ENCODE data around the gene FBXO15.

The FBXO15 gene

DNA sequence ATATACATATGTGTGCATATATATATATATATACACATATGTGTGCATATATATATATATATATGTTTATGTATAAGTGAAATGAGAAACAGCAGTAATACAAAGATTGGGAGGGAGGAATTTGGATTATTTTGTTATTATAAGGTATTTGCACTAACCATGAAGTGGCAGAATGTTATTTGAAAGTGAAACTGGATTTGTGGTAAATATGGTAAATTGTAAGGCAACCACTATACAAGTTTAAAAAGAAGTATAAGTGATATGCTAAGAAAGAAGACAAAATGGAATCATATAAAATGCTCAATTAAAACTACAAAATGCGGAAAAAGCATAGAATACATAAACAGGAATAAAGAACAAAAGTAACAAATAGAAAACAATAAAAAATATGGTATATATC lies 37.5 kb downstream of the FBXO15 start:
- no peak for DNase-seq

DNA sequence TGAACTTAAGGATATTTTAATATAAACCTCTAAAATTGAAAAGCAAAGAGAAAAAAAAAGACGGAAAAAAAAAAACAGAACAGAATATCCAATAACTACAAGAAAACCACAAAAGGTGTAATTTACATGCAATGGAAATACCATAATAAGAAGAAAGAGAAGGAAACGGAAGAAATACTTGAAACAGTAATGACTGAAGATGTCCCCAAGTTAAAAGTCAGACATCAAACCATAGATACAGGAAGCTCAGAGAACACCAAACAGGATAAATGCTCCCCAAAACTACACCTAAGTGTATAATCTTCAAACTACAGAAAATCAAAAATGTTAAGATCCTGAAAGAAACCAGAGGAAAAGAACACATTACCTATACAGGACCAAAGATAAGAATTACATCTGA lies 39.2 kb downstream of the FBXO15 start:
- no peak for DNase-seq

DNA sequence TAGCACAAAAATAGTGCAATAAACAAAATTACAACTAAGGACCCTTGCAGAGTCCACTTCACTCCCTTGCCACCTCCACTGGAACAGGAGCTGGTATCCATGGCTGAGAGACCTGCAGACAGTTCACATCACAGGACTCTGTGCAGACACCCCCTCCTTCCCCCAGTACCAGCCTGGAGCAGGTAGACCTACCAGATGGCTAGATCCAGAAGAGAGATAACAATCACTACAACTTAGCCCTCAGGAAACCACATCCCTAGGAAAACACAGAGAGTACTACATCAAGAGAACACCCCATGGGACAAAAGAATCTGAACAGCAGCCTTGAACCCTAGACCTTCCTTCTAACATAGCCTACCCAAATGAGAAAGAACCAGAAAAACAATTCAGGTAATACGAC lies 49.8 kb downstream of the FBXO15 start:
- DNase-seq, result no peak

DNA sequence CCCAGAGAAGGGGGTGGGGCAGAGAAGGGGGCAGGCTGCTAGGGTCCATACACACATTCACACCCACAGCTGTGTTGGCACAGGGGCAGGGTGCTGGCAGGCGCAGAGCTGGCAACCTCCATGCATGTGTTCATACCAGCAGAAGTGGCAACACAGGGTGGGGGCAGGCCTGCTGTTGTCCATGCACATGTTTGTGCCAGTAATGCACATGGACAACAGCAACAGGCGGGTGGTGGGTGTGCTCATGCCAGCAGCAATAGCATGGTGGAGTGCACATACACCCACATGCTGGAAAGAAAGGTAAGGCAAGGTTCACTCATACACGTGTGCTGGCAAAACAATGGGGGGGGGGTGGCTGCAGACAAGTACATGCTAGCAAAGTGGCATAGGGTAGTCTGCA lies 54.7 kb downstream of the FBXO15 start:
- no peak for DNase-seq

DNA sequence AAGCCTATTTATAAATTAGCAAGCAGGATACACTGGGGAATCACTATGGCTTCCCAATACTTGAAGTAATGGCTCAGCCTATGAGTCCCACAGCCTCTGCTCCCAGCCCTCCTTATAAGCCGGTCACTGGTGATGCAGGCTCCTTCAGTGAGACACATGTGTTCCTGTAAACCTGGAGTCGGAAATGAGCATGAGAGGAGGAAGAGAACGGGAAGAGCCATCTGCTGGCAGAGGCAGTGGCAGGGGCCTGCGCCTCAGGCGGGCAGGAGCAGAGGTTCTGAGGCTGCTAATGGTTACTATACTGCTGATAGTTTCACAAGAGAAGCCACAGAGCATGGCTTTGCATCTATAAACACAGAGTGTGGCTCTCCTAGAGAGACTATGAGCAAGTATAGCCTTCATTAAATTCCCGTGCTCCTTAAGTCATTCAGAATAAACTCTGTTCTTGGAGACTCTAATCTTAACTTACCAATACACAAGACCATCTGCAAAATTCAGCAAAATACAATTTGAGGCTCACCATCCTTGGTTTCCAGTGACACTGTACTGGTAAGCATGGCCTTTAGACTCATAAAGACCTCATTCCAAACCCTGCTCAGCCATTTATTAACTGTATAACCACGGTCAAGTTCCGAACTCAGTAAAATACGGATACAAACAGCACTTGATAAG lies 63.3 kb downstream of the FBXO15 start:
- no peak for DNase-seq

DNA sequence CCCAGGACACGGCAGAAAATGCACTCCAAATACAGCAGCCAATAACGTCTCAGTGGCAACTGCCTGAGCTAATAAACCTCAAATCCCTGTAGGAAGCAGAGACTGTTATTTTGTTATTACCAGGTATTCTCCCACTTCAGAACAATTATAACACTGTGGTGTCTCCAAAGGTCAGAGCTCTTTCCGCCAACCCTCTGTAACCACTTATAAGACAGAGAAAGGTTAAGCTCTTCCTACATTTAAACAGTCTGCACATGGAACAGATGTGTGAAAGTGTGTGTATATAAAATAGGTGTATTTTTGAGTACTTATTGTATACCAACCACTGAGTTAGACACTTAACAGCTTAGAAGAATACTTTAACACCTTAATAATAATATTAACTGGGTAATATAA lies 64.1 kb downstream of the FBXO15 start:
- no peak for DNase-seq

DNA sequence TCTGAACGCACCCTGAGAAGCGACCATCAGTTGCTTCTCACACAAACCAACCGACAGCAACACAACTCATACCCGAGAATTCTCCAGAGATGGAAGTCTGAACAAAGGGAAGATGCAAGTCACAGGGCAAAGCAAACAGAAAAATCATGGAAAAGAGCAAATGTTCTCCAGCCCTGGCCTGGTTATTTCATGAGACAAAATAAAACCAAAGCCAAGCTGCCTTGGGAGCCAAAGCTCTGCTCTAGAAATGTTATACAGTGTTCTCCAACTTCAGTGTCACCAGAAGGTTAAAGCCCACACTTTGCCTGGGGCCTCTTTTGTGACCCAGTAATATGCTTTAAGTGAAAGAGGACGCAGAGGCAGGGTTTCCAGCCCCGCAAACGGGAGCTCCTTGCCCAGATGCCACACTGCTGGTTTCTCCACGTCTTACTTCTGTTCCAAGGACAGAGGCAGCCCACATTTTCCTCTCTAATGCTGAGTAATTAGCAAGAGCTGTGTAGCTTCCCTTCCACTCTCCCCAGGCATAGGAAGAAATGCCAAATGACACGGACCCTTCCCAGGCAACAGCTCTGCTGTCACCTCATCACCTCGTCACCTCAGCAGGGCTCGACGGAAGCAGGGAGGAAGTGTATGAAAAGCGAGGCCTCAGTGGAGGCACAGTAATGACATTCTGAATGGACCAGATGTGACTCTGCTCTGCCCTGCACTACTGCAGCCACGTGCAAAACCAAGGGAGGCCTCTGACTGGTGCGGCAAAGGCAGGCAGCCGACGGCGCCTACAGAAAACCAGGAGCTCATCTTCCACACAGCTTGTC lies 64.7 kb downstream of the FBXO15 start:
- no peak for DNase-seq

DNA sequence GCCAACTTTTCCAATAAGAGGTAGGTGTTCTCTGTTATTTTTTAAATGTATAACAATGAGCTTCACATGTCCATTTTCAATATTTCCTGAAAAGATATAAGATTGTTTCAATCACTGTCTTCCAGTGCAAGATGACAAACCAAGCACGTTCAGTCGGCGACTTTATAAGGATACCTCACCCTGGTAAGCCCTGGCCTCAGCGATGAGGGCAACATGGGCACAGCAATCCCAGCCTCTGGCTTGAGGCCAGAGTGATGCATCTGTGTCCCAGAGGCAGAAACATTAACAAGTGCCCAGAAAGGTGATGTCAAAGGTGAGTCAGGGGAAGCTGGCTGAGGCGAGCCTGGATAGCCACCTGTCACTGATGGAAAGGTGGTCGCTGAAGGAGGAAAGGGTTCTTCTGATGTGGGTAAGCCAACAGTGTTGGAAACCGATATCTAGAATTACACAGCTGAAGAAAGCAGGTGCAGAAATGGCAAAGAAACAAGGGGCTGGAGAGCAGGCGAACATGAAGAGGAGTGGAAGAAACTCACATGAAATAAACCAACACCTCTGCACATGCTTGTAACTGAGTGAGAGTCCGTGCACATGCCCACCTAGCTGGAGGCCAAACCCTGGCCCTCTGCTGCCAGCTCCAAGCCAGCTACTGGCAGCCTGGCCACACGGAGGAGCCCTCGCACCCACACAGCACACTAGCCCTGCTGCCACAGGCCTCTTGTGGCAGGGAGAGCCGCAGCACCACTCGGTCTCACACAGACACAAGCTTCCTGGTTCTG lies 65.5 kb downstream of the FBXO15 start:
- no peak for DNase-seq

DNA sequence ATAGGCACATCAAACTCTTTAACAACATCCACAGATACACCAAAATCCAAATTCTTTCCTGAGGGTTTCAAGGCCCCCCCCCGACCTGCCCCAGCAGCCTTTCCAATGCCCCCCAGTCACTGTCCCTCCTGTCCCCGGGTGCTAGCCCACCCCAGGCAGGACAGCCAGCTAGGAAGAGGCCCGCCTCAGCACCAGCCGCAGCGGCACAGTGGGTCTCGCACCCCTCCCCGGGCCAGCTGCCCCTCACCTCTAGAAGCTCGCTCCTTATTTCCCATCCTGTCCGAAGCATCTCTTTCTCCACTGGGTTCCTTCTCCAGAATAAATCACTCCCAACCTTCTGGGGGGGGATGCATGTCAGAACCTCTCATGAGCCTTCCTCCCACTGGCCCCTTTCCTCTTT lies 69.4 kb downstream of the FBXO15 start:
- no peak for DNase-seq

DNA sequence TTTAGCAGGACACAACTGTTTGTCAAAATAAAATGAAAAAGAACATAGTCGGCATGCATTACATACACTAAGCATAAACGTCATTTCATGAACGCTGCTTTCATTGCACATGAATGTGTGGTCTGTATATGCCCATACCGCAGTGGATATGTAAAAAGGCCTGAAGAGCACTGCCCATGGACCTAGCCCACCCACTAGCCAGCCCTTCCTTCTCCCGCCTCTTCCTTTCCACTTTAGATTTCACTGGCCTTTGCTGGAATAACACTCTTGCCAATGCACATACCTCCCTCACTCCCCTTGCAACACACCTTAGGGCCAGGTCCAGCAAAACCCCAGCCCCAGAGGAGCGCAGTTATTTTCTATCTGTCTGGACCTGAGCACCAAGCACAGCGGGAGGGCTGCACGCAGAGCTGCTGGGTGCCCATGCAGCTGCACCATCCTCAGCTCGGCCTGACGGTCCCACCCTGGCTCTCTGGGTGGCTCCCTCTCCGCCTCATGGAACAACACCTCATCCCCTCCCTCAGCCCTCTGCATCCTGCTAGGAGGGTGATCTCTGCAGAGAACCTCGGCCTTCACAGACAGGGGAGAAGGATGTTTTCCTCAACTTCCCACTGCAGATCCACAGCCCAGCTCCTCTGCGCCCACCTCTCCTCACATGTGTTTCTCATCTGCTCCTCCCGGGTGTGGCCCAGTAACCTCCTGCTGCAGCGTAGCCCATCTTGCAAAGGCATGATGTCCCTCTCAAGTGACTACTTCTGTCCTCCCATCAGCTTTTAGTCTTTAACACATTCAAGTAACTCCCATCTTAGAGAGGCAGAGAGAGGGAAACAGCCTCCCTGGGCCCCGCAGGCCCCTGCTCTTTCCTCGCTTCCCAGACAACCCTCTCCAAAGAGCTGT lies 72.7 kb downstream of the FBXO15 start:
- DNase-seq, result no peak

DNA sequence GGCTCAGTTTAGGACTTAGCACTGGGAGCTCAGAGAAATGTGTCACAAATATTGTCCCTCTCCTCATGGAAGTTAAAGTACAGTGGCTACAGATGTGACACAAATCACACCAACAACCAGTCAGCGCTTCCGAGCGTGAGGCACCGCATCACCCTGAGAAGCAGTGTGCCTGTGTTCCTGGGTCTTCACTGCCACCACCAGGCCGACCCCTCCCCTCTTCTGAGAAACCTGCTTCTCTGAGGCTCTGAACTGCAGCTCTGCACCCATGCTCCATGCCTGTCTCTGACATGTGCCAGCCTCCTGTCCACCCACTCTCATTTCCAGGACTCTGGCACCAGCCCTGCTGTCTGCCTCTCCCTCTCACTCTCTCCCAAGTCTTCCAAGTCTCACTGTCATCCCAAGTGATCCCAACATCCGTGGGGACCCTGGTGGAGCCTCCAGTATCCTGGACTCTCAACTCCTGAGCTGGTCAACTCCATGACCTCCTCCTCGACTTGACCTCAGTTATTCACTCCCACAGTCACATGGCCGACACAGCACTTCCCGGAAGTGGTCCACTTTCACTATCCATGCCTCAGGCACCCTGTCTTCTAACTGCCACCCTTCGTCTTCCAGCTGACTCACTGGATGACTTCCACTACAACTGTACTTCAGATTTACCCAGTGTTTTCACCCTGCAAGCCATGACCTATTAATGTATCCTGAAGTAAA lies 73.5 kb downstream of the FBXO15 start:
- no peak for DNase-seq

DNA sequence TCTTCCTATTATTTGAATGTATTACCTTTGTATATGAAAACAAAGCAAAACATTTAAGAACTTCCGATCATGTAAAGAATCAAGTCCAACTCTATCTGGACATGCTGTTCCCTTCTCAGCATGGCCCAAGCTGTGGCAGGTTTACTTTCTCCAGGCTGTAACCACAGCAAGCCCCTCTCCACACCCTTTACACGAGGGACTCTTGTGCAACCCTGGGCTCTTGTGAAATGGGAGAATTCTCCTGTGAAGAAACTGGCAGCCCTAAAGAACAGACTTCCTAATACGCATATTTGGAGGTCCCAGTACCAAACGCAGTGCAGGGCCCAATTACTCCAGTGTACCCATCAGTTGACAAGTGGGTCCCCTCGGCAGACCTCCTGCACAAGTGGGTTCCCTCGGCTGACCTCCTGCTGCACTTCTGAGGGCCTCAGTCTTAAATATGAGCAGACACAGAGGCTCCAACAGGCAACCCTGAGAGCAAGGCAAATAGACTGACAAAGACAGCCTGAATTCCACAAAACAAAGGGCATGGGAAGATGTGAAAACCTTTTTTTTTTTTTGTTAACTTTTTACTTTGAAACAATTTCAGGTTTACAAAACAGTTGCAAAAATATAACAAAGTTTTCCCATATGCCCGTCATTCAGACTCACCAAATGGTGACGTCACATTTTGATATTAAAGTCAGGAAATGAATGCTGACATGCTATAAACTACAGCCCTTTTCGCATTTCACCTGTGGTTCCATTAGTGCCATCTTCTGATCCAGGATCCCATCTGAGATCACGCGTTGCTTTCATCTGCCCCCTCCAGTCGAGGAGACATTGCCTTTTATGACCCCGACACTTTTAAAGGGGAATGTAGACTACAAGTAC lies 78.2 kb downstream of the FBXO15 start:
- DNase-seq, result no peak

DNA sequence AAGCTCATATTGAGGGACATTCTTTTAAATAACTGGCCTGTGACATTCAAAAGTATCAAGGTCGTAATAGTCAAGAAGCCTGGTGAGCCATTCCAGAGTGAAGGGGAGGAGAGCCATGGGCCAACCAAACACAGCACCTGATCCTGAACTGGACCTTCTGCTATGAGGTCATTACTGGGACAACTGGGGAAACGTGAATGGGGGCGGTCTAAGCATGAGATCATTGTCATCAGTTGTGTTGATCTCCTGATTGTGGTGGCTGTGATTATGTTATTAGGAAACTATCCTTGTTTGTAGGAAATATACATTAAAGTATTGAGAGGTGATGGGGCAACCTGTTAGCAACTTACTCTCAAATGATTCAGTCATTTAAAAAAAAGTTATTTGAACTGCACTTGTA lies 79.3 kb downstream of the FBXO15 start:
- no peak for DNase-seq

DNA sequence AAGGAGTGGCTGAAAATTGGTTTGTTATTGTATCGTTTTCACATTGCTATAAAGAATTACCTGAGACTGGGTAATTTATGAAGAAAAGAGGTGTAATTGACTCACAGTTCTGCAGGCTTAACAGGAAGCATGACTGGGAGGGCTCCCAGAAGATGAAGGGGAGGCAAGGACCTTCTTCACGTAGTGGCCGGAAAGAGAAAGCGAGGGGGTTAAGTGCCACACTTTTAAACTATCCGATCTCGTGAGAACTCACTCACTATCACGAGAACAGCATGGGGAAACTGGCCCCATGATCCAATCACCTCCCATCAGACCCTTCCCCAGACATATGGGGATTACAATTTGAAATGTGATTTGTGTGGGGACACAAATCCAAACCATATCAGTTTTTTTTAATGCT lies 81.6 kb downstream of the FBXO15 start:
- no peak for DNase-seq

DNA sequence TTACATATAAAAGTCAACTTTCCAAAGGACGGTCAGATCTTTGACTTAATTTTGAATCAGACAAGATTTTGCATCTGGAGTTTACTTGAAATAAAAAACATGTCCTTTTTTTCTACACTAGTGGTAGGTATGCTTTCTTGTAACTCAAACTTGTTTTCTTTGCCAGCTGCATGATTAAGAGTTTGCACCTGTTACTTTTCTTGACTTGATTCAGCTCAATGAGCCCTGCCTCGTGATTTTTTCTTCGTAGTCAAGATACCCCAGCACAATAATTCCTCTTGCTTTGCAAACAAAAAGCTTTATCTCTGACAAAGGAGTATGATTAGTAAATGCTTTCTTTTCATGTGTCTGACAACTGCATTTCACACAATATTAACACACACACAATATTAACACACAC lies 82.3 kb downstream of the FBXO15 start:
- no peak for DNase-seq

DNA sequence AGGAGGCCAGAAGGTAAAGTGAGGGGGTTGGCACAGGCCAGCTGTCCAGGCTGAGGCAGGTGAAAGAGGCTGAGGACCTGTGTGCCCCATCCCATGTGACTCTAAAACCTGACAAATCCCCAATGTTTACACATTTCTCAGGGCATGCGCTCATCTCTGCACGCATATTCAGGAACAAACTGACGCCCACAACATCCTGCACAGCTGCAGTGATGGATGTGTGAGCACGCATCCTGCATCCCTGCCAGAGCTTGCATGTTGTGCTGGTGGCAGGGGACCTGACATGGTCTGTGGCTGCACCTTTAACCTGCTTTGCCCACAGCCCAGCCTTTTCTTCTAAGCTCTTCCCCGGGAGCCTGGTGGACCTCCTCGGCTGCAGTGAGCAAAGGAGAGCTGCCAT lies 83.1 kb downstream of the FBXO15 start:
- no peak for DNase-seq

DNA sequence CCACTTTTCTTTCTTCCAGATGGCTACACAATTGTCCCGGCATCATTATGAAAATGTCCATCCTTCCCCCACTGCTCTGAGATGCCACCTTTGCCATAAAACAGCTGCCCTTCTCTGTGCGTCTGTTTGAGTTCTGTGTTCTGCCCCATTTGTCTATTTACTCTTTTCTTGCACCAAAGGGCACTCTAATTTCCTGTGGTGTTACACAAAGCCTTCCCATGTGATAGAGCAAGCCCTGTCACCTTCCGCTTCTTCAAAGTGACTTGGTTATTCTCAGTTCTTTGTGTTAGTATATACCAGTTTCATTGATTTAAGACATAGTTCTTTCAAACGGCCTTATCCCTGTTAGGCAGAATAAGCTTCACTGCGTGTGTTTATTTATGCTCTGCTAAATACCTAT lies 84.1 kb downstream of the FBXO15 start:
- no peak for DNase-seq

DNA sequence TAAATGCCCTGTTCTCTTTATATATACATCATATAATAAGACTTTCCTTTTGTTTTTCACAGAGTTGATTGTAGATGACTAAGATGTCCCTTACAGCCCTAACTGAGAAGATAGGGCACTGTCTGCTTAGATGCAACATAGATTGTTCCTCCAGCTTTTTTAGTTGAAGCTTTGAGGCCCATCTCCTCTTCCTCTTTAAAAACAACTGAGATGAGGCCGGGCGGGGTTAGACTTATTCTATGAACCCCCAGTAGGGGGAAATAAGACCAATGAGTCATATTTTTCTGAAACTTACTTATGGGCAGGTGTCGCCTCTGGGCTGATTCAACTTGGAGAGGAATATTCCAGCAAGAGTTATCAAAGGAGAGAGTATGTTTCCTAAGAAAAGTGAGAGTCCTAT lies 84.6 kb downstream of the FBXO15 start:
- DNase-seq, result no peak

DNA sequence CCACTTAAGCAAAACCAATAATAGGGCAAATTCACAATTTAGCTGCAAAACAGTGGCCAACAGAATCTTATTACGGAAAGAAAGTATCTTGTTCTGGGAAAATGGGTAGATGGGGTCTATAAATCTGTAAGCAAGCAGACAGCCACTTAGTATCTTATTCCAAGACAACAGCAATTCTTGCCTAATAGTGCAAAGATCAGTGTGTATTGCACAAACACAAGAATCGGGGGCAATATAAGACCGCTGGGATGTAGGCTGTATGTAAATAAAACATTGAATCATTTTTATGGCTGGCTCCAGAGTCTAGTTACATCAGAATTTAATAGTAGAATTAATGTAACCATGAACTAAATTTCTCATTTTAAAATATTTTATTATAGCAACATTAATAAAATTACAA lies 85.6 kb downstream of the FBXO15 start:
- no peak for DNase-seq

DNA sequence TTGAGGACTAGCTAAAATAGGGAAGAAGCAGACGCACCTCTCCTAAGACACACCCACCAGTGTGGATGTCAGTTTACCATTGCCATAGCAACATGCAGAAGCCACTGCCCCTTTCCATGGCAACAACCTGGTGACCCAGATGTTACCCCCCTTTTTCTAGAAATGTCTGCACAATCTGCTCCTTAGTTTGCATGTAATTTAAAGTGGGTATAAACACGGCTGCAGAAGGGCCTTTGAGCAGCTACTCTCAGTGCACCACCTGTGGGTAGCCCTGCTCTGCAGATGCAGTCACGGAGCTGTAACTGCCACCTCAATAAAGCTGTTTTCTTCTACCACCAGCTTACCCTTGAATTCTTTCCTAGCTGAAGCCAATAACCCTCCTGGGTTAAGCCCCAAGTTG lies 87.1 kb downstream of the FBXO15 start:
- no peak for DNase-seq

DNA sequence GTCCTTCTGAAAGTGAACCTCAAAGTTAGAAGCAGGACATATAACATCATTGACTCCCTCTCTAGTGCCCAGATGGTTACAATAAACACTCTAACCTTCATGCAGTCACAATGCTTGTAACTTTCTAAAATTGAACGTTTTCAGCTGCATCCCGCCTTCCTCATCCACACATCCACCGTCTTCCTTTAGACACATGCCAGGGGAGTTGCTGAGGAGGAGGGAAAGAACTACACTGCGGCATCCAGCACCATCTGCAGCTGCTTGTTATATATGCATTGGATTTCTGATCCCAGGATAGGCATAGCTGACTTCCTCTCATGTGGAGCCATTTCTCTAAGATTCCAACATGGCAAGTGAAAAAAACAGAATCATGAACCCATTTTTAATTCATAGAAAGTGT lies 96.8 kb downstream of the FBXO15 start:
- no peak for DNase-seq
